ENCODE data around the gene CAP2. TPM values are rescaled to one million over a fixed set of nuclear protein-coding genes. Genes with fewer than 3 reads are reported as not detected.
"Not testable (repeated sequence)": the region's sequence is repeated elsewhere in the genome, so short reads cannot be mapped to it uniquely, and the experiment has no call there.

Gene CAP2
- total RNA-seq, 1 donor from 2014 or later, result 55.3 TPM

- Mint-ChIP-seq H3K36me3 (ENCODE audit: low read depth, unreplicated experiment) (peaks cover 2% of the 10 kb centered on the region), H3K27me3 (ENCODE audit: low read depth, unreplicated experiment) (no peaks in the 10 kb centered on the region), H3K9me3 (ENCODE audit: unreplicated experiment) (peaks cover 2% of the 10 kb centered on the region), H3K27ac (ENCODE audit: unreplicated experiment) (no peak overlapping the region), H3K4me3 (ENCODE audit: unreplicated experiment) (no peak overlapping the region), H3K4me1 (ENCODE audit: low read depth, unreplicated experiment) (no peaks in the 10 kb centered on the region)
- H2AFZ ChIP-seq (ENCODE audit: low read depth, low read length), result no peak overlapping the region
- no peaks in the 10 kb centered on the region for H3K4me1 ChIP-seq (ENCODE audit: insufficient read depth, low read length)
- H3K79me2 ChIP-seq (ENCODE audit: insufficient read depth, low read length), result no peaks in the 10 kb centered on the region
- no peak overlapping the region for H3K4me3 ChIP-seq (ENCODE audit: insufficient read depth, low read depth, low read length)
- H3K27me3 ChIP-seq (ENCODE audit: insufficient read depth, low read length), result no peaks in the 10 kb centered on the region
- H3K9ac ChIP-seq (ENCODE audit: low read length), result no peak overlapping the region
- H4K20me1 ChIP-seq (ENCODE audit: insufficient read depth, low read length), result no peaks in the 10 kb centered on the region
- DNase-seq (ENCODE audit: low read depth), result no peak
- TF ChIP-seq CTCF (IDR thresholded peaks at IDR 0.05; ENCODE audit: insufficient read depth, low read depth, low read length), result no peak
- TF ChIP-seq EZH2 (IDR thresholded peaks at IDR 0.05; ENCODE audit: insufficient read depth, low read length), result no peak
- no peak for FAIRE-seq
- no peaks in the 10 kb centered on the region for H3K36me3 ChIP-seq (ENCODE audit: insufficient read depth, low read length)
- peaks cover 6% of the 10 kb centered on the region for H3K9me3 ChIP-seq (ENCODE audit: insufficient read depth, low read depth, low read length)
- H3K27ac ChIP-seq (ENCODE audit: low read depth, low read length), result no peak overlapping the region
- H3K4me2 ChIP-seq (ENCODE audit: low read length), result no peak overlapping the region
Observed at GRCh38 chr6:17577059-17577458, 183.7 kb downstream of the CAP2 start.

- peak; percentile 29 for DNase-seq (ENCODE audit: low read depth)
- Histone ChIP-seq H3K9me3 (ENCODE audit: insufficient read depth, low read depth, low read length) (peaks cover 6% of the 10 kb centered on the region), H4K20me1 (ENCODE audit: insufficient read depth, low read length) (no peaks in the 10 kb centered on the region), H3K4me2 (ENCODE audit: low read length) (peak overlapping the region; percentile 84), H3K27ac (ENCODE audit: low read depth, low read length) (no peak overlapping the region), H3K79me2 (ENCODE audit: insufficient read depth, low read length) (no peaks in the 10 kb centered on the region), H3K36me3 (ENCODE audit: insufficient read depth, low read length) (no peaks in the 10 kb centered on the region), H3K27me3 (ENCODE audit: insufficient read depth, low read length) (no peaks in the 10 kb centered on the region), H3K4me1 (ENCODE audit: insufficient read depth, low read length) (no peaks in the 10 kb centered on the region), H2AFZ (ENCODE audit: low read depth, low read length) (peak overlapping the region; percentile 76), H3K9ac (ENCODE audit: low read length) (peak overlapping the region; percentile 71), H3K4me3 (ENCODE audit: insufficient read depth, low read depth, low read length) (peak overlapping the region; percentile 59)
- Mint-ChIP-seq H3K9me3 (ENCODE audit: unreplicated experiment) (peaks cover 2% of the 10 kb centered on the region), H3K27me3 (ENCODE audit: low read depth, unreplicated experiment) (no peaks in the 10 kb centered on the region), H3K36me3 (ENCODE audit: low read depth, unreplicated experiment) (peaks cover 2% of the 10 kb centered on the region), H3K27ac (ENCODE audit: unreplicated experiment) (no peak overlapping the region), H3K4me3 (ENCODE audit: unreplicated experiment) (peak overlapping the region; percentile 72), H3K4me1 (ENCODE audit: low read depth, unreplicated experiment) (peaks cover 9% of the 10 kb centered on the region)
- TF ChIP-seq EZH2 (IDR thresholded peaks at IDR 0.05; ENCODE audit: insufficient read depth, low read length) (no peak), CTCF (IDR thresholded peaks at IDR 0.05; ENCODE audit: insufficient read depth, low read depth, low read length) (no peak)
- no peak for FAIRE-seq
Observed at GRCh38 chr6:17580518-17581048, 187.2 kb downstream of the CAP2 start.

GRCh38 chr6:17581282-17581681 is 187.9 kb downstream of the CAP2 start:
- not testable (repeated sequence) for H3K9me3 ChIP-seq (ENCODE audit: insufficient read depth, low read depth, low read length); H3K4me2 ChIP-seq (ENCODE audit: low read length); H3K27me3 ChIP-seq (ENCODE audit: insufficient read depth, low read length); FAIRE-seq; H3K4me3 ChIP-seq (ENCODE audit: insufficient read depth, low read depth, low read length); H3K27ac Mint-ChIP-seq (ENCODE audit: unreplicated experiment); H3K36me3 Mint-ChIP-seq (ENCODE audit: low read depth, unreplicated experiment); H3K79me2 ChIP-seq (ENCODE audit: insufficient read depth, low read length); H3K27me3 Mint-ChIP-seq (ENCODE audit: low read depth, unreplicated experiment); H3K27ac ChIP-seq (ENCODE audit: low read depth, low read length); H3K4me1 Mint-ChIP-seq (ENCODE audit: low read depth, unreplicated experiment); DNase-seq (ENCODE audit: low read depth); H3K9ac ChIP-seq (ENCODE audit: low read length); H4K20me1 ChIP-seq (ENCODE audit: insufficient read depth, low read length); H3K9me3 Mint-ChIP-seq (ENCODE audit: unreplicated experiment); H2AFZ ChIP-seq (ENCODE audit: low read depth, low read length); H3K36me3 ChIP-seq (ENCODE audit: insufficient read depth, low read length); H3K4me1 ChIP-seq (ENCODE audit: insufficient read depth, low read length)
- peak overlapping the region; percentile 22 for H3K4me3 Mint-ChIP-seq (ENCODE audit: unreplicated experiment)
